Measurements from ENCODE around the gene HK1.

- no peak for TF ChIP-seq CTCF (IDR thresholded peaks at IDR 0.05; ENCODE audit: low read depth, low read length)
- TF ChIP-seq EZH2phosphoT487 (IDR thresholded peaks at IDR 0.05; ENCODE audit: low read depth), result no peak
These were observed 17.1 kb upstream of the HK1 start for GRCh38 chr10:69261184-69261583.
